SK-N-MC (cell line): Measurements from ENCODE around the gene SLC66A2.

Experiments used
- EZH2 ChIP-seq: fragments of 200-600 bp; sonication (generic); IDR thresholded peaks from one replicate; pipeline ENCODE4 v1.6.1; 2017; ENCODE audit warnings: antibody characterized with exemption
- FOXP2 ChIP-seq: optimal IDR thresholded peaks from 2 replicates; pipeline ENCODE3; 2011; ENCODE audit warnings: mild to moderate bottlenecking, moderate library complexity; ENCODE audit not compliant: insufficient read depth; ENCODE audit errors: extremely low read length, control extremely low read depth
- POLR2AphosphoS5 ChIP-seq: IDR thresholded peaks from 2 replicates; pipeline ENCODE4 v1.6.1; 2012; ENCODE audit warnings: mild to moderate bottlenecking, low read depth, low read length, borderline replicate concordance

GRCh38 chr18:79956276-79956675 is 4.8 kb upstream of the SLC66A2 start:
- no peak for TF ChIP-seq EZH2
- TF ChIP-seq POLR2AphosphoS5 = no peak
- TF ChIP-seq FOXP2 = no peak
